Caco-2 (cell line): ENCODE measurements around the gene SLX4IP. TPM values are rescaled to one million over a fixed set of nuclear protein-coding genes. Genes with fewer than 3 reads are reported as not detected.

Experiments used
- BruUV-seq: library from RNA; stranded (reverse); fragments of 400-500 nt; replicated peaks from 2 replicates; lab custom pipeline; 2021; lab: Mats Ljungman, UMichigan
- CTCF ChIA-PET: fragments of 300-600 bp; sonication (Branson Sonifier 250); formaldehyde crosslinking; loops from one replicate; lab custom pipeline; 2022; ENCODE audit warnings: antibody characterized with exemption; lab: Charles Lee
- POLR2A ChIA-PET: fragments of 300-600 bp; sonication (Branson Sonifier 250); formaldehyde crosslinking; loops from one replicate; lab custom pipeline; 2022; ENCODE audit warnings: antibody characterized with exemption; lab: Charles Lee
- DNase-seq, 2 experiments: peaks; one replicate each; pipeline versions ENCODE4 v3.0.0 to v3.0.0-alpha.2; 2020 to 2022
- H3K27me3 ChIP-seq: replicated peaks from 2 replicates; pipeline ENCODE4 v1.6.0; 2011; ENCODE audit warnings: low read length; ENCODE audit not compliant: control insufficient read depth, insufficient read depth
- H3K36me3 ChIP-seq: 2 replicates; pipeline ENCODE4 v1.5.1; 2011; ENCODE audit warnings: low read length; ENCODE audit not compliant: control insufficient read depth, insufficient read depth
- H3K4me1 ChIP-seq: fragments of 250-450 bp; sonication (Bioruptor Pico); 2 replicates; pipeline ENCODE4 v1.5.1; 2020; ENCODE audit warnings: mild to moderate bottlenecking
- H3K4me3 ChIP-seq: 2 replicates; pipeline ENCODE4 v1.5.1; 2011; ENCODE audit warnings: low read depth, mild to moderate bottlenecking, control low read depth, low read length
- H3K9me3 ChIP-seq: fragments of 250-450 bp; sonication (Bioruptor Pico); 2 replicates; pipeline ENCODE4 v1.5.1; 2020; ENCODE audit warnings: mild to moderate bottlenecking, moderate library complexity
- H3K27ac Mint-ChIP-seq: one replicate; pipeline ENCODE4 v1.8.0; 2022; ENCODE audit warnings: mixed read lengths; ENCODE audit not compliant: unreplicated experiment
- H3K27me3 Mint-ChIP-seq: one replicate; pipeline ENCODE4 v1.8.0; 2022; ENCODE audit warnings: mixed read lengths; ENCODE audit not compliant: insufficient read depth, unreplicated experiment
- H3K36me3 Mint-ChIP-seq: one replicate; pipeline ENCODE4 v1.8.0; 2022; ENCODE audit warnings: mild to moderate bottlenecking, mixed read lengths; ENCODE audit not compliant: insufficient read depth, unreplicated experiment
- H3K4me1 Mint-ChIP-seq: one replicate; pipeline ENCODE4 v1.8.0; 2022; ENCODE audit warnings: low read depth, mixed read lengths; ENCODE audit not compliant: unreplicated experiment
- H3K4me3 Mint-ChIP-seq: one replicate; pipeline ENCODE4 v1.8.0; 2022; ENCODE audit warnings: mild to moderate bottlenecking, moderate library complexity, mixed read lengths; ENCODE audit not compliant: unreplicated experiment
- H3K9me3 Mint-ChIP-seq: one replicate; pipeline ENCODE4 v1.8.0; 2022; ENCODE audit warnings: mixed read lengths; ENCODE audit not compliant: unreplicated experiment
- CTCF ChIP-seq, 2 experiments: fragments of 200-600 bp in 1 of 2; IDR thresholded peaks; 1 replicate in 1 of 2; 2 replicates in 1 of 2; pipeline versions ENCODE4 v1.5.1 to v1.8.0; 2011 to 2022; ENCODE audit warnings: antibody characterized with exemption in 1 of 2, control low read depth in 1 of 2, inconsistent platforms in 1 of 2, low read depth in 1 of 2, low read length in 1 of 2, mild to moderate bottlenecking in 1 of 2, moderate library complexity in 1 of 2; ENCODE audit not compliant: insufficient read depth in 1 of 2, severe bottlenecking in 1 of 2, unreplicated experiment in 1 of 2
- intact Hi-C: fragments of 100-400 bp; cut with micrococcal nuclease; formaldehyde crosslinking; loops from one replicate; pipeline ENCODE4 v1.10.0; 2022; ENCODE audit not compliant: unreplicated experiment
- total RNA-seq: library from RNA; stranded (reverse); gene quantifications from 2 replicates; pipeline ENCODE4 v1.2.3, GENCODE V29; 2022

The SLX4IP gene
- total RNA-seq, 1 experiment from 2014 or later, result 8.5 TPM

DNA sequence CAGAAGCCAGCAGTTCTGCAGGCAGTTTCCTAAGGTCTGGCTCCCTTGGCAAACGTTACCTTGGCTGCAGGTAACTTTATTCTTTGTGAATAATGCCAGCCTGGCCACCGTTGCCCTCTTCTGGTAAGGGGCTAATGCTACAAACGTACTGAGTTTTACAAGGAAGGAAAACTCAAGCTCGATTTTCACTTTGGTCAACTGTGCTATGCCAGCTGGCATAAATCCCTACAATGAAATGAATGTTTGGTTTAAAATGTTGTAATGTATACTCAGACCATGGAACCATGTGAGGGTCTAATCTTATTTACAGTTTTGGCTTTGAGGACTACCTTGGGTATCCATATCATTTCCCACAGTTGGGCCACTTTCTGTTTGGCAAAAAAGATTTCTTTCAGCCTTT lies 101.4 kb downstream of the SLX4IP start:
- Mint-ChIP-seq H3K27me3 (no peaks in the 10 kb centered on the region), H3K9me3 (no peaks in the 10 kb centered on the region), H3K4me3 (no peak overlapping the region), H3K27ac (no peak overlapping the region), H3K36me3 (peaks cover 6% of the 10 kb centered on the region), H3K4me1 (peaks cover 14% of the 10 kb centered on the region)
- H3K36me3 ChIP-seq, result no peaks in the 10 kb centered on the region
- TF ChIP-seq CTCF (IDR thresholded peaks at IDR 0.05; ENCODE audit: insufficient read depth in 1 of 2, low read depth in 1 of 2, low read length in 1 of 2, severe bottlenecking in 1 of 2, unreplicated experiment in 1 of 2), result peak; percentile 56 to 76
- POLR2A ChIA-PET, result interaction anchor here (0.6 kb wide), 1 partner anchor 102 kb away, joined by 3 read pairs; the partner anchor contains the start of gene MKKS
- peaks cover 17% of the 10 kb centered on the region for H3K4me1 ChIP-seq
- H3K4me3 ChIP-seq, result no peak overlapping the region
- H3K9me3 ChIP-seq, result no peaks in the 10 kb centered on the region
- CTCF ChIA-PET, result interaction anchor here (1.0 to 2.0 kb wide), 4 partner anchors 25 to 558 kb away, joined by 5 to 10 read pairs (median 5); no protein-coding TSS in a partner anchor
- DNase-seq, result peak; percentile 46 to 60
- intact Hi-C loops, result loop anchor here (1.0 to 2.0 kb wide), 3 partner anchors 68 to 558 kb away; partner anchors contain the start of gene SLX4IP
- BruUV-seq, result no TSS peak
- H3K27me3 ChIP-seq, result no peaks in the 10 kb centered on the region

- Mint-ChIP-seq H3K36me3 (peaks cover 5% of the 10 kb centered on the region), H3K27ac (no peak overlapping the region), H3K27me3 (no peaks in the 10 kb centered on the region), H3K9me3 (no peaks in the 10 kb centered on the region), H3K4me3 (no peak overlapping the region), H3K4me1 (peaks cover 23% of the 10 kb centered on the region)
- no TSS peak for BruUV-seq
- ChIA-PET POLR2A (no interaction called here), CTCF (no interaction called here)
- intact Hi-C loops, result loop anchor here (2.0 kb wide), 1 partner anchor 69 kb away; no protein-coding TSS in a partner anchor
- H3K4me3 ChIP-seq, result no peak overlapping the region
- H3K27me3 ChIP-seq, result no peaks in the 10 kb centered on the region
- peaks cover 23% of the 10 kb centered on the region for H3K4me1 ChIP-seq
- DNase-seq, result no peak
- TF ChIP-seq CTCF (IDR thresholded peaks at IDR 0.05; ENCODE audit: insufficient read depth in 1 of 2, low read depth in 1 of 2, low read length in 1 of 2, severe bottlenecking in 1 of 2, unreplicated experiment in 1 of 2), result no peak
- H3K9me3 ChIP-seq, result no peaks in the 10 kb centered on the region
- H3K36me3 ChIP-seq, result no peaks in the 10 kb centered on the region
Observed at GRCh38 chr20:10537850-10538480, 102.9 kb downstream of the SLX4IP start.

GRCh38 chr20:10538768-10539167 lies 103.7 kb downstream of the SLX4IP start:
- Histone ChIP-seq H3K27me3 (no peaks in the 10 kb centered on the region), H3K36me3 (no peaks in the 10 kb centered on the region), H3K9me3 (no peaks in the 10 kb centered on the region), H3K4me3 (no peak overlapping the region), H3K4me1 (peaks cover 23% of the 10 kb centered on the region)
- no peak overlapping the region for H3K4me3 Mint-ChIP-seq
- ChIA-PET CTCF (no interaction called here), POLR2A (no interaction called here)
- peak overlapping the region; percentile 52 for H3K27ac Mint-ChIP-seq
- H3K4me1 Mint-ChIP-seq, result peaks cover 23% of the 10 kb centered on the region
- intact Hi-C loops, result no loop called here
- peaks cover 5% of the 10 kb centered on the region for H3K36me3 Mint-ChIP-seq
- no peak for TF ChIP-seq CTCF (IDR thresholded peaks at IDR 0.05; ENCODE audit: insufficient read depth in 1 of 2, low read depth in 1 of 2, low read length in 1 of 2, severe bottlenecking in 1 of 2, unreplicated experiment in 1 of 2)
- no peaks in the 10 kb centered on the region for H3K9me3 Mint-ChIP-seq
- DNase-seq, result no peak
- H3K27me3 Mint-ChIP-seq, result no peaks in the 10 kb centered on the region
- BruUV-seq, result no TSS peak
